Activated T-cell treated with anti-CD3 and anti-CD28 coated beads for 48 hours (primary cell): ENCODE data around the gene MRPS15.
"Not testable (repeated sequence)": the region's sequence is repeated elsewhere in the genome, so short reads cannot be mapped to it uniquely, and the experiment has no call there.

Experiments
- DNase-seq: peaks from one replicate; pipeline ENCODE4 v3.0.0-alpha.2; 2020; ENCODE audit warnings: low read depth

Gene MRPS15

GRCh38 chr1:36463803-36464604 is at the start of gene MRPS15:
Gene MRPS15, minus strand, starts transcription at chr1:36464384. Its CDS starts 109 bp downstream, at chr1:36464275.
- DNase-seq = peak; percentile 94

GRCh38 chr1:36512842-36513241 is 48.7 kb upstream of the MRPS15 start:
- no peak for DNase-seq

DNA sequence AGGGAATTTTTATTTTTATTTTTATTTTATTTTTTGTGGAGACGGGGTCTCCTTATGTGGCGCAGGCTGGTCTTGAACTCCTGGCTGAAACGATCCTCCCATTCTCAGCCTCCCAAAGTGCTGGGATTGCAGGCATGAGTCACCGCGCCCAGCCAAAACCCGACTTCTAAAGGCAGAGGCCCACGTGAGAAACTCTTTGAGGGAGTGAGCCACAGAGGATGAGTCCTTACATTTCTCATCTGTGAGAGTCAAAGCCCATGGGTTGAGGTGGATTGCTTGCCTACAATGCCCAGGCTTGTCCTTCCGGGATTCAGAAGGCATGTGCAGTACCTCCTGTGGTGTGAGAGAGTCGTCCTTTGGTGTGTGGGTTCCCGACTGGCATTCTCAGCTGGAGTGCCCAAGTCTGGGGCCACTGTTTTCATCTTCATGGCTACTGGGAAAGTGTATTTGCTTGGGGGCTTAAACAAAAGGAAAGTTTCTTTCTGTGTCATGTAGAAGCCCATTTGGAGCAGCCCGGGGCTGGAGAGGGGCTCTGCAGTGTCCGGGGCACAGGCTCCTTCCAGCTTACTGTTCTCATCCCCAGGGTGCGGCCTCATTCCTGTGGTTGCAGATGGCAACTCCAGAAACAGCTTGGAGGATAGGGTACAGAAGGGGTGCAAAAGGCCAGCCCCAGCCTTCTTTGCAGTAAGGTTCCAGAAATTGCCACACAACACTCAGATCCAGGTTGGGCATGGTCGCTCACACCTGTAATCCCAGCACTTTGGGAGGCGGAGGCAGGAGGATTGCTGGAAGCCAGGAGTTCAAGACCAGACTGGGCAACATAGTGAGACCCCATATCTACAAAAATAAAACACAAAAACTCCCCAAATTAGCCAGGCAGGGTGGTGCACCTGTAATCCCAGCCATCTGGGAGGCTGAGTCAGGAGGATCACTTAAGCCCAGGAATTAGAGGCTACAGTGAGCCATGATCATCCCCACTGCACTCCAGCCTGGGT is 47.9 kb upstream of the MRPS15 start:
- no peak for DNase-seq

DNA sequence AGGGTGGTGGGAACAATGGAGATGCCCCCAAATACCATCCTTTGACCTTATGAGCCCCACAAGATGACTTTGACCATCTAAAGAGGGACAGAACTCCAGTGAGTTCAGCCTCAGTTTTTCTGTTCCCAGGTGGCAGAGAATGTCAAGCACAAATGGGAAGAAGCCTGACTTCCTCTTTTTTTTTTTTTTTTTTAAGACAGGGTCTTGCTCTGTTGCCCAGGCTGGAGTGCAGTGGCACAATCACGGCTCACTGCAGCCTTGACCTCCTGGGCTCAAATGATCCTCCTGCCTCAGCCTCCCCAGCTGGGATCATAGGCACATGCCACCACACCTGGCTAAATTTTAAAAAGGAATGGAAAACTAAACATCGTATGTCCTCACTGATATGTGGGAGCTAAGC is 47.0 kb upstream of the MRPS15 start:
- DNase-seq = not testable (repeated sequence)

DNA sequence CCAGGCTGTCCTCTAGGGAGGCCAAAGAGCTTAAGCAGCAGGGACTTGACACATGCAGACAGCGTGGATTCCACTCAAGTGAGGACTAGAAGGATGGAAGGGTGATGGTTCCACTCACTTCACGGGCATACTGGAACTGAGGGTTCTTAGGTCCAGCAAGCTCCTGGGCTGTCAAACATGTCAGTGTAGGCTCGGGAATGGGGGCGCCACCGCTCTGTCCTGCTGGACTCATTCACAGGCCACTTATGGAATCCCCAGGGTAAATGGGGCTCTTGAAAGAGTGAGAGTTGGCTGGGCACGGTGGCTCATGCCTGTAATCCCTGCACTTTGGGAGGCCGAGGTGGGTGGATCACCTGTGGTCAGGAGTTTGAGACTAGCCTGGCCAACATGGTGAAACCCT is 46.2 kb upstream of the MRPS15 start:
- DNase-seq = no peak

GRCh38 chr1:36508257-36508656 is 44.1 kb upstream of the MRPS15 start:
- no peak for DNase-seq

DNA sequence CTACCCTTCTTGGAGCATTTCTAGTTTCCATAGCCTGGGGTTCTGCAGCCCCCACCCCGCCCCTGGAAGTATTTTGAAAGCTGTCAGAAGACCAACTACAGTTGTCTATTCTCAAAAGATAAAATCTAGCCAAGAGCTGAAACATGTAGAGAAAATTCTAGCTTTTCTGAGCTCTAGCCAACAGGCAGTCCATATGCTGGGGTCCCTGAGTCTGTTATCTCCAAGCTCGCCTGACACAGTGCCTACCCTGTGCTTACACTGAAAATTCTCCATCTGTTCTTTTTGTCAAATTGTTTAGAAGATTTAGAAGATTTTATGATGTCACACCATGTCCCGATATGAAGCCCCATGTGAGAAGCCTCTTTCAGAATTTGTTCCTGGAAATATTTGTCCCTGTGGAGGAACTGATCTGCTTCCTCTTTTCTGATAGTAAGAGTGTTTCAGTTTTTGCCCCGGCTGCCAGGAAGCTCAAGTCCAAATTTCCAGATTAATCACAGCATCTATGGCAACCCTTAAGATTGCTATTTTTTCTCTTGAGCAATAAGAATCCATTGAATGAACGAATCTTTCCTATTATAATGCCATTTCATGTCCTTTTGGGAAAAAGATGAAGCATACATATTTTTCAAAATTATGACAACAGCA is 42.2 kb upstream of the MRPS15 start:
- DNase-seq = no peak

DNA sequence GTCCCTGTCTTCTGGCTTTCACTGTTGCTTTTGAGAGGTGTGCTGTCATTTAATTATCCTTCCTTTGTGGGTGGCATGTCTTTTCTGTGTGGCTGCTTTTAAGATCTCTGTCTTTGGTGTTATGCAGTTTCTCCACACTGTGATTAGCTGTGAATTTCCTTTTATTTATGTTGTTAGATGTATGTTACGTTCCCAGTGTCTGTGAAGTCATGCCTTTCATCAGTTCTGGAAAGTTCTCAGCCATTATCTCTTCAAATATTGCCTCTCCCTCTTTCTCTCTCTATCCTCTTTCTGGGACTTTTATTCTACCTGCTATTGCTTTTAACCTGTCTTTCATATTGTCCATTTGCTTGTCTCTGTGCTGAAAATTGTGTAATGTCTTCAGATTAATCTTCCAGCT is 39.5 kb upstream of the MRPS15 start:
- no peak for DNase-seq

- DNase-seq = no peak
Observed at GRCh38 chr1:36503159-36503558, 39.0 kb upstream of the MRPS15 start.

GRCh38 chr1:36502616-36503015 is 38.4 kb upstream of the MRPS15 start:
- DNase-seq = no peak

DNA sequence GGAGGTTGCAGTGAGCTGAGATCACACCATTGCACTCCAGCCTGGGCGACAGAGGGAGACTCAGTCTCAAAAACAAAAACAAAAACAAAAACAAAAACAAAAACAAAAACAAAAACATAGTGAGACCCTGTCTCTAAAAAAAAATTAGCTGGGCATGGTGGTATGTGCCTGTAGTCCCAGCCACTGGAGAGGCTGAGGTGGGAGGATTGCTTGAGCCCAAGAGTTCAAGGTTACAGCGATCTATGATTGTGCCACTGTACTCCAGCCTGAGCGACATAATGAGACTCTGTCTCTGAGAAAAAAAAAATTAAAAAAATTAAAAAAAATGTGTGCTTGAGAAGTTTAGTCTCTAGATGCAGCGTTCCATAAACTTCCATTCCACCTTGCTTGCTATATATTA is 37.7 kb upstream of the MRPS15 start:
- not testable (repeated sequence) for DNase-seq

DNA sequence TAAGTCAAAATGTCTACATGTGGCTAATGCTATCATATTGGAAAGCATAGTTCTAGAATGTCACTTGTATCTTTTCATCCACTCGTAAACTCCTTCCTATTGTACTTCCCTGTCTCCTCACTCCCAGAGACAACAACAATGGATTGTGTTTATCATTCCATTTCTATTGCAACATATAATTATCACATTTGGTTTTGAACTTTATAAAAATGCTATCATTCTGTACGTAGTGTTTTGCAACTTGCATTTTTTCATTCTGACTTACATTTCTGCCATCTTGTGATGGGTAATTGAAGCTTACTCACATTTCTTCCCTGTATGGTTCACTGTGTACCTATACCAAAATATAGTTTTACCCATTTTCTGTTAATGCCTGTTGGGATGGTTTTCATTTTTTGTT is 33.0 kb upstream of the MRPS15 start:
- DNase-seq = no peak

DNA sequence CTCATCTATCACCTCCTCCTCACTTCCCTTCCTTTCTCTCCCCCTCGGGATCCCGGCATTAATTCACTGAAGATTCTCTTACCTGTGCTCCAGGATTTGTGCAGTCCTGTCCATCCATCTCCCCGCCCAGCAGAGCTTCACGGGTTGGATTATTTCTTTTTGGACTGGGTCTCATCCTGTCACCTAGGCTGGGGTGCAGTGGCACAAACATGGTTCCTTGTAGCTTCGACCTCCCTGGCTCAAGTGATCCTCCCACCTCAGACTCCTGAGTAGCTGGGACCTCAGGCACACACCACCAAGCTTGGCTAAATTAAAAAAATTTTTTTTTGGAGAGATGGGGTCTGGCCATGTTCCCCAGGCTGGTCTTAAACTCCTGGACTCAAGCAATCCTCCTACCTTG is 30.8 kb upstream of the MRPS15 start:
- no peak for DNase-seq

DNA sequence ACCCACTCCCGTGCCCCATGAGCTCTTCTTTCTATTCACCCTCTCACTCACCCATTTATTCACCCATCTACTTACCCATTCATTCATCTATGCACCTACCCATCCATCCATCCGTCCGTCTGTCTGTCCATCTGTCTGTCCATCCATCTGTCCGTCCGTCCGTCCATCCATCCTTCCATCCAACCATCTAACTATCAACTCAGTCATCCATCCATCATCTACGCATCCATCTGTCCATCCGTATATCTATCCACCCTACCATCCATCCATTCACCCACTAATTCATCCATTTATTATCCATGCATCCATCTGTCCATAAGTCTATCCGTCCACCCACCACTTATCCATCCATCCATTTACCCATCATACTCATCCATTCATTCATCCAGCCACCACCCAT is 29.3 kb upstream of the MRPS15 start:
- no peak for DNase-seq

GRCh38 chr1:36492491-36492890 is 28.3 kb upstream of the MRPS15 start:
- DNase-seq = no peak

- not testable (repeated sequence) for DNase-seq
Observed at GRCh38 chr1:36489258-36490051, 25.3 kb upstream of the MRPS15 start.

DNA sequence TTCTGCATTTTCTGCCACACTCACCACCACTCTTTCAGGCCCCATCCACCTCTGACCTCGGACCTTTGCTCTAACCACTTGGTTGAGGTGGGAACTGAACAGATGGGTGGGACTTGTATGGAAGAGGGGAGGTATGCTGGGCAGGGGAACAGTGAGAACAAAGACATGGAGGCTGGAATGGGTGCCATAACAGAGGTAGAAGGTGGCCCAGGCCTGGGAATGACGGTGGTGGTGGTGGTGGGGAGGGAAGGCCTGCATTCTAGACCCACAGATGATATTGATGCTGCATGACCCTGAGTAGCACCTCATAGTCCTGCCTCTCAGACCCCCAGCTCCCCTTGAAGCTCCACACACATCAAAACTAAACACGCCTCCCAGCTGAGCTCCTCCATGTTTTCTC is 23.7 kb upstream of the MRPS15 start:
- no peak for DNase-seq

DNA sequence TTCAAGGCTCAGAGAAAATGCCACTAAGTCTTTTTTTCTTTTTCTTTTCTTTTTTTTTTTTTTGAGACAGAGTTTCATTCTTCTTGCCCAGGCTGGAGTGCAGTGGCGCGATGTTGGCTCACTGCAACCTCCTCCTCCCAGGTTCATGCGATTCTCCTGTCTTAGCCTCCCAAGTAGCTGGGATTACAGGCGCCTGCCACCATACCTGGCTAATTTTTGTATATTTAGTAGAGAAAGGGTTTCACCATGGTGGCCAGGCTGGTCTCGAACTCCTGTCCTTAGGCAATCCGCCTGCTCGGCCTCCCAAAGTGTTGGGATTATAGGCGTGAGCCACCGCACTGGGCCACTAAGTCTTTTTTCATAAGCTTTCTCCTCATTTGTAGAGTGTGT is 23.1 kb upstream of the MRPS15 start:
- not testable (repeated sequence) for DNase-seq

- no peak for DNase-seq
Observed at GRCh38 chr1:36486439-36487335, 22.5 kb upstream of the MRPS15 start.

DNA sequence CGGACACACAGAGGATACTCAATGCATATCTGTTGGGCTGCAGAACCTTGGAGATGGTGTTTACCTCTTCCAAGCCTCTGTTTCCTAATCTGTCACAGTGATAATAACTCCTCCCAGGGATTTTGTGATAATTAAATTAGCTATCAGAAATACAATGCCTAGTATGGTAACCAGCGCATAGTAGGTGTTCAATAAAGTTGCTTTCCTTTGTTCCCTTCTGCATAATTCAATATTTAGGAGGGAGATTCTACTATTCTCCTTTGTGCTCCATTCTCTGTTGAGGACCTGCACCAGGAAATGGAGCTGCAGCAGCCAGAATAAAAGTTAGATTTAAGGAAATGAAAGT is 21.9 kb upstream of the MRPS15 start:
- no peak for DNase-seq

- no peak for DNase-seq
Observed at GRCh38 chr1:36484099-36484498, 19.9 kb upstream of the MRPS15 start.
